ENCODE data around the gene PARM1.

Gene PARM1

GRCh38 chr4:74942918-74943253 lies 10.0 kb downstream of the PARM1 start:
- no peak for DNase-seq

- no peak for DNase-seq
These were observed 11.5 kb downstream of the PARM1 start for GRCh38 chr4:74944354-74944793.

GRCh38 chr4:74946196-74946595 lies 13.3 kb downstream of the PARM1 start:
- no peak for DNase-seq

DNA sequence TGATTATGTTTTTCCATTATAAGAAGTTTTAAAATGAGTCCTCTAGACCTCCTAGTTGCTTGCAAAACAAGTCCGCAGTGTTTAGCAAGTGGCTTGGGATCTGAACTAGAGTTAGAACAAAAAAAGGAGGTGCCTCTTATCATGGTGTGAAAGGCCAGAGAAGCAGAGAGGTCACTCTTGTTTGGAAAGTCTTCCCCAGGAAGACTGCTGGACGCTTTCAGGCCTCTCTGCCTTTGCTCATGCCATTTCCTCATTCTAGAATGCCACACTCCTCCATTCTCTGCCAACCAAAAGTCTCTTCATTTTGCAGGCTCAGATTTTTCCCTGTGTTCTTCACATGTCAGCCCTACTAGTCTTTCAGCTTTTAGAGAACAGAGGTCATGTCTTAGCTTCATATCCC lies 14.9 kb downstream of the PARM1 start:
- DNase-seq, result no peak

GRCh38 chr4:74948236-74948635 lies 15.3 kb downstream of the PARM1 start:
- DNase-seq, result no peak

DNA sequence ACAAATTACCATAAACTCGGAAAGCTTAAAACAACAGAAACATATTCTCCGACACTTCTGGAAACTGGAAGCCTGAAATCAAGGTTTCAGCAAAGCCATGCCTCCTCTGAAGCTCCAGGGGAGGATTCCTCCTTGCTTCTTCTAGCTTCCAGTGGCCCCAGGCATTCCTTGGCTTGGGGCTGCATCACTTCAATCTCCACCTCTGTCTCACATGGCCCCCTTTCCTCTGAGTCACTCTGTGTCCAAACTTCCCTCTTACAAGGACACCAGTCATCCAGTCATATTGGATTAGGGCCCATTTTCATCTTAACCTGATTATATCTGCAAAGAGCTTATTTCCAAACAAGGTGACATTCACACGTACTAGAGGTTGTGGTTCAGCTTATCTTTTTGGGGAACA lies 17.3 kb downstream of the PARM1 start:
- no peak for DNase-seq

GRCh38 chr4:74950882-74951281 lies 18.0 kb downstream of the PARM1 start:
- DNase-seq, result no peak

- no peak for DNase-seq
These were observed 20.7 kb downstream of the PARM1 start for GRCh38 chr4:74953647-74954046.

DNA sequence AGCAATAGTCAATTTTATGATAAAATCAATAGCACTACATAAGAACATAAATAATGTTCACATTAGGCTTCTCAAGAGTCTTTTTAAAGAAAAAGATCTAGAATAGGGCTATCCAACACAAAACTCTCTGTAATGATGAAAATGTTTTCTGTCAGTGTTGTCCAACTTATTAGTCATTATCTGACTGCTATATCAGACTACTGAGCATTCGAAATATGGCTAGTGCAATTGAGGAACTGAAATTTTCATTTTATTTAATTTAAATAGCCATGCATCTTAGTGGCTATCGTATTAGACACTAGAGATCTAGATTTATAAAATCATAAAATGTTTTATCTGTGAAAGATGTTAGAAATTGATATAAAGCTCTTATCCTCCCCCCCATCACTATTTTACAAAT lies 26.0 kb downstream of the PARM1 start:
- DNase-seq, result no peak

GRCh38 chr4:74961230-74961629 lies 28.3 kb downstream of the PARM1 start:
- DNase-seq, result no peak

DNA sequence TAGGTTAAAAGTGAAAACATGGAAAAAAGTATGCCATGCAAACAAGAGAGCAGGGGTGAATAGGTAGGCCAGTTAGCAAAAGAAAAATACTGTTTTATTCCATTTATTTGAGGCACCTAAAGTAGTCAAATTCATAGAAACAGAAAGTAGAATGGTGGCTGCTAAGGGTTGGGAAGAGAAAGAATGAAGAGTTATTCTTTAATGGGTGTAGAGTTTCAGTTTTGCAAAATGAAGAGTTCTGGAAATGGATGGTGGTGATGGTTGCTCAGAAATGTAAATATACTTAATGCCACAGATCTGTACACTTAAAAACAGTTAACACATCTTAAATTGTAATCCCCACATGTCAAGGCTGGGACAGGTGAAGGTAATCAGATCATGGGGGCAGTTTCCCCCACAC lies 29.7 kb downstream of the PARM1 start:
- DNase-seq, result no peak

DNA sequence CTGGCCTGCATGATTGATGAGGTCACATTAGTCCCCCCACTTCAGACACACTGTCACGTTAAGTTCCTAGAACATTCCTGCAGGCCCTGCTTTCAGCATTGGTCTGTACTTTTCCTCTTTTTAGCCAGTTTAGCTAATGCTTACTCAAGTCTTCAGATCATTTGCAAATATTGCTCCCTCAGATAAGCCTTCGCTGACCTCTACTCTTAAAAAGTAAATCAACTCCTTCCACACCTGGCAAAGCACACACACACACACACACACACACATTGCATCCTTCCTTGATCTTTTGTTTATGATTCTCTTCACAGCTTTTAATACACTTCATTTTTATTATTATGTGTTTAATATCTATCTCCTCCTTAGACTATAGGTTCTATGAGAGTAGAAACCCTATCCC lies 31.4 kb downstream of the PARM1 start:
- no peak for DNase-seq

- DNase-seq, result no peak
These were observed 34.4 kb downstream of the PARM1 start for GRCh38 chr4:74967324-74967723.

DNA sequence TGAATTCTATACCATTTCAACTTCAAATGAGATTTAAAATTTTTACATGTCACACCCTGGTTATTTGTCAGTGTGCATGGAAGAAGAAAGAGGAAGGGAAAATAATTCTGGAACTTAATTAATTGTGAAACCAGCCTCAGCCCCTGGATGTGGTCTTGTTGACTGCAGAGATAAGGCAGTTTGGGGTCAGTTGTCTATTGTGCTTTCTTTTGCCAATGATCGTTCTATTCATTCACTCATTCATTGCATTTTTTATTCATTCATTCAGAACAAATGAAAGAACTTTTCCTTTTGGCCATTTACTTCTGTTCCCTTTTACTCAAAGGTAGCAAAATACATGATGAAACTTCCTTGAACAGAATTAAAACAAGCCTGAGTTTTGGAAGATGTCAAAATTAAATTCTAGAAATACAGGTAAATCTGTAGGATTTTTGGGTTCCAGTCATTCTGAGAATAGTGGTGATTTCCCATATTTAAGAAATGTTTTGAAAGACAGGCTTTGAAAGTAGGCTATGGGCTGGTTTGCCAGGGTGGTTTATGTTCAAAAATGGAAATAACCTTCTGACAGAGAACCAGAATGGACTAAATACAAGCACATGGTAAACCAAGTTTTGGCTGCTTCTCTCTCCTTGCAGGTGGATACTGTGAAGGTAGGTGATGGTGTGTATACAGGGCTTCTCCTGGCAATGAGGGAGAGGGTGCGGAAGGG lies 35.7 kb downstream of the PARM1 start:
- no peak for DNase-seq

GRCh38 chr4:74969507-74970474 lies 36.9 kb downstream of the PARM1 start:
- DNase-seq, result no peak

- DNase-seq, result no peak
These were observed 37.7 kb downstream of the PARM1 start for GRCh38 chr4:74970577-74970976.

DNA sequence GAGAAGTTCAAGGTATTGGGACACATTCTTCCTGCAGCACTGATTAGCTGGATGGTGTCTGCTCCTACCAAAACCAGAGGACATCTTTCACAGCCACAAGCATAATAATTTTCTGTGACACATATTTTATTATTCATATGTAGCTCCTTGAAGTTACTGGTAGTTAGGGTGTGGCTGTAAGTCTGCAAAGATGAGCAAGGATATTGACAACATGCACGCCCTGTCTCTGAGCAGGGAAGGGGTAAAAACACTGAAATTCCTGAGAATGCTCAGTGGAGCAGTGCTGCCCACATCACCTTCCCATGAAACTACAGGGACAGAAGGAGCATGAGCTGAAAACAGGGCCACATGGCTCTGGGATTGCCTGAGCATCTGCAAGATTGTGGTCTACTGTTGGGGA lies 38.9 kb downstream of the PARM1 start:
- DNase-seq, result no peak

DNA sequence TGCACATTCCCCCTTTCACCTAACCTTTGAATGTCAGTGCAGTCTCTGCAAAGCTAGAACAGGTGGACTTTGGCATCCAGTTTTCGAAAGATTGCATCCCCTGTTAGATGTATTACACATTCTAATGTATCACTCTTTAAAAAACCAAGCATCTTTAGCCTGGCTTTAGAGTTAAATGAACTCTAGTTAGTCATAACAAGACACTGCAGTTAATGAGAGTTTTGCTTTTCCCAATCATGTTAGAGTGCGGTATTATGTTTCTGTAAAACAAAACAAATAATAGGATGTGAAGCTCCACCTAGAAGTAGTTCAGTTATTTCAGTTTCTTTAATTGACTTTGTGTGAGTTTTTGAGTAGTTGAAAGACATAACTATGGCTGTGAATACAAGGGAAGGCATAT lies 42.2 kb downstream of the PARM1 start:
- no peak for DNase-seq

- DNase-seq, result no peak
These were observed 43.2 kb downstream of the PARM1 start for GRCh38 chr4:74975848-74976824.

- DNase-seq, result no peak
These were observed 49.8 kb downstream of the PARM1 start for GRCh38 chr4:74982546-74983252.

- no peak for DNase-seq
These were observed 50.3 kb downstream of the PARM1 start for GRCh38 chr4:74983253-74983635.

GRCh38 chr4:74990276-74990875 lies 57.5 kb downstream of the PARM1 start:
- DNase-seq, result no peak

Measured in suppressor macrophage treated with lipopolysaccharide for 1 hour (primary cell).